ENCODE data around the gene LIPK. TPM values are rescaled to one million over a fixed set of nuclear protein-coding genes. Genes with fewer than 3 reads are reported as not detected.

LIPK gene
- total and polyA plus RNA-seq, 2 of the 13 experiments (the other 11 are each of a cell fraction or from before 2014, with no cell fraction given): not detected

GRCh38 chr10:88668465-88668864 lies 37.6 kb upstream of the LIPK start (continued):
- TF ChIP-seq, protein P1, sequence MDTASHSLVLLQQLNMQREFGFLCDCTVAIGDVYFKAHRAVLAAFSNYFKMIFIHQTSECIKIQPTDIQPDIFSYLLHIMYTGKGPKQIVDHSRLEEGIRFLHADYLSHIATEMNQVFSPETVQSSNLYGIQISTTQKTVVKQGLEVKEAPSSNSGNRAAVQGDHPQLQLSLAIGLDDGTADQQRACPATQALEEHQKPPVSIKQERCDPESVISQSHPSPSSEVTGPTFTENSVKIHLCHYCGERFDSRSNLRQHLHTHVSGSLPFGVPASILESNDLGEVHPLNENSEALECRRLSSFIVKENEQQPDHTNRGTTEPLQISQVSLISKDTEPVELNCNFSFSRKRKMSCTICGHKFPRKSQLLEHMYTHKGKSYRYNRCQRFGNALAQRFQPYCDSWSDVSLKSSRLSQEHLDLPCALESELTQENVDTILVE (CRISPR knock-in tag; IDR thresholded peaks at IDR 0.05): no peak
- TF ChIP-seq GTF3A (CRISPR knock-in tag; conservative IDR thresholded peaks at IDR 0.05): no peak
- TF ChIP-seq JUND (CRISPR knock-in tag; IDR thresholded peaks at IDR 0.05): no peak

- no peaks in the 10 kb centered on the region for H3K4me1 ChIP-seq (ENCODE audit: insufficient read depth, low read length)
- ATAC-seq (no peak), FAIRE-seq (no peak), DNase-seq (ENCODE audit: low spot score) (no peak)
- no peak overlapping the region for H3K27ac ChIP-seq (ENCODE audit: extremely low read length, insufficient read depth, low read length)
- in situ Hi-C loops (cut with HindIII; ENCODE audit: extremely low pct_ligation_motif_present, low pct_unique_long_range_greater_than_20kb): no loop called here
- ChIA-PET POLR2A (no interaction called here), CTCF (ENCODE audit: low intra/inter-chr PET ratio, low total read pairs) (no interaction called here)
- H2AFZ ChIP-seq (ENCODE audit: low read length): no peak overlapping the region
- no peak overlapping the region for H3K9ac ChIP-seq (ENCODE audit: insufficient read depth, low read depth, low read length)
- BruUV-seq (replicated peaks): no TSS peak
- no peaks in the 10 kb centered on the region for H3K9me3 ChIP-seq (ENCODE audit: low read length)
- no peaks in the 10 kb centered on the region for H4K20me1 ChIP-seq (ENCODE audit: insufficient read depth, low read length)
- intact Hi-C loops (cut with micrococcal nuclease; ENCODE audit: unreplicated experiment): no loop called here
- TF ChIP-seq, protein P2, sequence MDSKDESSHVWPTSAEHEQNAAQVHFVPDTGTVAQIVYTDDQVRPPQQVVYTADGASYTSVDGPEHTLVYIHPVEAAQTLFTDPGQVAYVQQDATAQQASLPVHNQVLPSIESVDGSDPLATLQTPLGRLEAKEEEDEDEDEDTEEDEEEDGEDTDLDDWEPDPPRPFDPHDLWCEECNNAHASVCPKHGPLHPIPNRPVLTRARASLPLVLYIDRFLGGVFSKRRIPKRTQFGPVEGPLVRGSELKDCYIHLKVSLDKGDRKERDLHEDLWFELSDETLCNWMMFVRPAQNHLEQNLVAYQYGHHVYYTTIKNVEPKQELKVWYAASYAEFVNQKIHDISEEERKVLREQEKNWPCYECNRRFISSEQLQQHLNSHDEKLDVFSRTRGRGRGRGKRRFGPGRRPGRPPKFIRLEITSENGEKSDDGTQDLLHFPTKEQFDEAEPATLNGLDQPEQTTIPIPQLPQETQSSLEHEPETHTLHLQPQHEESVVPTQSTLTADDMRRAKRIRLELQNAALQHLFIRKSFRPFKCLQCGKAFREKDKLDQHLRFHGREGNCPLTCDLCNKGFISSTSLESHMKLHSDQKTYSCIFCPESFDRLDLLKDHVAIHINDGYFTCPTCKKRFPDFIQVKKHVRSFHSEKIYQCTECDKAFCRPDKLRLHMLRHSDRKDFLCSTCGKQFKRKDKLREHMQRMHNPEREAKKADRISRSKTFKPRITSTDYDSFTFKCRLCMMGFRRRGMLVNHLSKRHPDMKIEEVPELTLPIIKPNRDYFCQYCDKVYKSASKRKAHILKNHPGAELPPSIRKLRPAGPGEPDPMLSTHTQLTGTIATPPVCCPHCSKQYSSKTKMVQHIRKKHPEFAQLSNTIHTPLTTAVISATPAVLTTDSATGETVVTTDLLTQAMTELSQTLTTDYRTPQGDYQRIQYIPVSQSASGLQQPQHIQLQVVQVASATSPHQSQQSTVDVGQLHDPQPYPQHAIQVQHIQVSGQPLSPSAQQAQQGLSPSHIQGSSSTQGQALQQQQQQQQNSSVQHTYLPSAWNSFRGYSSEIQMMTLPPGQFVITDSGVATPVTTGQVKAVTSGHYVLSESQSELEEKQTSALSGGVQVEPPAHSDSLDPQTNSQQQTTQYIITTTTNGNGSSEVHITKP (CRISPR knock-in tag; IDR thresholded peaks at IDR 0.05; ENCODE audit: low read depth): no peak
- TF ChIP-seq TEF (CRISPR knock-in tag; IDR thresholded peaks at IDR 0.05) (no peak), ZNF747 (CRISPR knock-in tag; IDR thresholded peaks at IDR 0.05; ENCODE audit: borderline replicate concordance) (no peak), SP2 (CRISPR knock-in tag; IDR thresholded peaks at IDR 0.05) (no peak), SOX5 (CRISPR knock-in tag; IDR thresholded peaks at IDR 0.05; ENCODE audit: borderline replicate concordance) (no peak), MZF1 (CRISPR knock-in tag; IDR thresholded peaks at IDR 0.05; ENCODE audit: borderline replicate concordance) (no peak), RORA (CRISPR knock-in tag; IDR thresholded peaks at IDR 0.05) (no peak)
- TF ChIP-seq, protein P3, sequence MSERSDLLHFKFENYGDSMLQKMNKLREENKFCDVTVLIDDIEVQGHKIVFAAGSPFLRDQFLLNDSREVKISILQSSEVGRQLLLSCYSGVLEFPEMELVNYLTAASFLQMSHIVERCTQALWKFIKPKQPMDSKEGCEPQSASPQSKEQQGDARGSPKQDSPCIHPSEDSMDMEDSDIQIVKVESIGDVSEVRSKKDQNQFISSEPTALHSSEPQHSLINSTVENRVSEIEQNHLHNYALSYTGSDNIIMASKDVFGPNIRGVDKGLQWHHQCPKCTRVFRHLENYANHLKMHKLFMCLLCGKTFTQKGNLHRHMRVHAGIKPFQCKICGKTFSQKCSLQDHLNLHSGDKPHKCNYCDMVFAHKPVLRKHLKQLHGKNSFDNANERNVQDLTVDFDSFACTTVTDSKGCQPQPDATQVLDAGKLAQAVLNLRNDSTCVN (CRISPR knock-in tag; IDR thresholded peaks at IDR 0.05; ENCODE audit: borderline replicate concordance): no peak
- H3K27me3 ChIP-seq (ENCODE audit: control insufficient read depth in 1 of 2, insufficient read depth in 2 of 2, low read length in 2 of 2): no peaks in the 10 kb centered on the region
- no peak overlapping the region for H3K4me3 ChIP-seq (replicated peaks in 1 of 3; ENCODE audit: insufficient read depth in 1 of 3, low read depth in 2 of 3, low read length in 3 of 3)
- no peak overlapping the region for H3K4me2 ChIP-seq (ENCODE audit: low read depth, low read length)
- H3K36me3 ChIP-seq (replicated peaks in 1 of 2; ENCODE audit: control insufficient read depth in 1 of 2, insufficient read depth in 2 of 2, low read length in 2 of 2): no peaks in the 10 kb centered on the region
- H3K79me2 ChIP-seq (ENCODE audit: insufficient read depth, low read length): no peaks in the 10 kb centered on the region
- 0% methylated on average over 2 of the region's 2 CpGs for WGBS (ENCODE audit: low lambda C conversion rate)
Observed at GRCh38 chr10:88670497-88670896, 35.6 kb upstream of the LIPK start.

All from HepG2 (cell line).